Breast epithelium (tissue), 3 donors: ENCODE measurements around the gene TSPYL2.

ENCODE experiments used
- POLR2A ChIP-seq: fragments of 450-650 bp; IDR thresholded peaks from one replicate; pipeline ENCODE4 v1.6.1; 2016; ENCODE audit warnings: antibody characterized with exemption, mild to moderate bottlenecking, moderate library complexity
- POLR2AphosphoS5 ChIP-seq, 3 donors: sonication (generic); formaldehyde crosslinking; IDR thresholded peaks; one replicate each; pipeline ENCODE4 v1.6.1; 2017; ENCODE audit warnings: antibody characterized with exemption in 3 of 3
- TF ChIP-seq, protein P1 (sequence below), 3 donors: fragments of 450-650 bp; IDR thresholded peaks; one replicate each; pipeline ENCODE4 v1.5.1; 2016 to 2017; ENCODE audit warnings: antibody characterized with exemption in 3 of 3, mild to moderate bottlenecking in 3 of 3, moderate library complexity in 3 of 3

DNA sequence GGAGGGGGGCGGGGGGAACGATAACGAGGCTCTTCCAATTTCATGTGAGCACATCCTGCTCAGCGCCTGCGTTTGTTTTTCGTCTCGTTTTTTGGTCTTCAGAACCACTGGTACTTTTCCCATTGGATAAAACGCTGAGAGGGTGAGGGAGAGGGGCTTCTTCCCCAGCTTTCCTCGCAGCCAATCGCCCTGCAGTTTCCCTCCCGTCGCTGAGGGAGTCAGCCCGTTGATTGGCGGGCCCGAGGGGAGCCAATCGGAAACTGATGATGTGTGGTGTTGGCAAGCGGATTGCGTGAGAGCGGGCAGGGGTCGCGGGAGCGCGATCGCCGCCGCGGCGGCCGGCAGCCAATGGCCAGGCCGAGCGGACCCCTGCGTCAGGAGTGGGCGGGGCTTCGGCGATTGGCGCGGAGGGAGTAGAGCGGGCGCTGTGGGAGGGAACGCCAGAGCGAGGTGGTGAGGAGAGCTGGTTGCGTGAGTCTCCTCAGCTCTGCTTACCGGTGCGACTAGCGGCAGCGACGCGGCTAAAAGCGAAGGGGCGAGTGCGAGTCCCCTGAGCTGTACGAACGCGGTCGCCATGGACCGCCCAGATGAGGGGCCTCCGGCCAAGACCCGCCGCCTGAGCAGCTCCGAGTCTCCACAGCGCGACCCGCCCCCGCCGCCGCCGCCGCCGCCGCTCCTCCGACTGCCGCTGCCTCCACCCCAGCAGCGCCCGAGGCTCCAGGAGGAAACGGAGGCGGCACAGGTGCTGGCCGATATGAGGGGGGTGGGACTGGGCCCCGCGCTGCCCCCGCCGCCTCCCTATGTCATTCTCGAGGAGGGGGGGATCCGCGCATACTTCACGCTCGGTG lies at the start of gene TSPYL2:
- TF ChIP-seq, protein P1, sequence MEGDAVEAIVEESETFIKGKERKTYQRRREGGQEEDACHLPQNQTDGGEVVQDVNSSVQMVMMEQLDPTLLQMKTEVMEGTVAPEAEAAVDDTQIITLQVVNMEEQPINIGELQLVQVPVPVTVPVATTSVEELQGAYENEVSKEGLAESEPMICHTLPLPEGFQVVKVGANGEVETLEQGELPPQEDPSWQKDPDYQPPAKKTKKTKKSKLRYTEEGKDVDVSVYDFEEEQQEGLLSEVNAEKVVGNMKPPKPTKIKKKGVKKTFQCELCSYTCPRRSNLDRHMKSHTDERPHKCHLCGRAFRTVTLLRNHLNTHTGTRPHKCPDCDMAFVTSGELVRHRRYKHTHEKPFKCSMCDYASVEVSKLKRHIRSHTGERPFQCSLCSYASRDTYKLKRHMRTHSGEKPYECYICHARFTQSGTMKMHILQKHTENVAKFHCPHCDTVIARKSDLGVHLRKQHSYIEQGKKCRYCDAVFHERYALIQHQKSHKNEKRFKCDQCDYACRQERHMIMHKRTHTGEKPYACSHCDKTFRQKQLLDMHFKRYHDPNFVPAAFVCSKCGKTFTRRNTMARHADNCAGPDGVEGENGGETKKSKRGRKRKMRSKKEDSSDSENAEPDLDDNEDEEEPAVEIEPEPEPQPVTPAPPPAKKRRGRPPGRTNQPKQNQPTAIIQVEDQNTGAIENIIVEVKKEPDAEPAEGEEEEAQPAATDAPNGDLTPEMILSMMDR (IDR thresholded peaks at IDR 0.05) = no peak
- peak; percentile 89 for TF ChIP-seq POLR2A
- TF ChIP-seq POLR2AphosphoS5 (IDR thresholded peaks at IDR 0.05) = peak; percentile 95 to 97 (median 96)
